Measurements from ENCODE around the gene IL1RL2.
A peak's percentile ranks its signal among the peaks of the same experiment; 100 is the strongest.

Gene IL1RL2

GRCh38 chr2:102262216-102263129, 75.7 kb downstream of the IL1RL2 start:
- intact Hi-C loops (cut with DNase I): no loop called here
- no peak for DNase-seq

DNA sequence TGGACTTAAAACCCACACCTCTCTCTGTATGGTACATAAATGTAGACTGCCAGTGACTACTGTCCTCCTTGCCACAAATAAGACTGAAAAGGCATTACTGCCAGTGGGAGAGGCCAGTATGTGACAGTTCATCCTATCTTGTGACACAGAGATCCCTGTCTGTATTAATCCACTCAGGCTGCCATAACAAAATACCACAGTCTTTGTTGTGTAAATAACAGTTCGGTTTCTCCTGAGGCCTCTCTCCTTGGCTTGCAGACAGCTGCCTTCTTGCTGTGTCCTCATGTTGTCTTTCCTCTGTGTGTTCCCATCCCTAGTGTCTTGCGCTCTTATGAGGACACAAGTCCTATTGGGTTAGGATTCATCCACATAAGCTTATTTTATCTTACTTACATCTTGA, 78.1 kb downstream of the IL1RL2 start:
- no peak for DNase-seq
- intact Hi-C loops (cut with DNase I): no loop called here

DNA sequence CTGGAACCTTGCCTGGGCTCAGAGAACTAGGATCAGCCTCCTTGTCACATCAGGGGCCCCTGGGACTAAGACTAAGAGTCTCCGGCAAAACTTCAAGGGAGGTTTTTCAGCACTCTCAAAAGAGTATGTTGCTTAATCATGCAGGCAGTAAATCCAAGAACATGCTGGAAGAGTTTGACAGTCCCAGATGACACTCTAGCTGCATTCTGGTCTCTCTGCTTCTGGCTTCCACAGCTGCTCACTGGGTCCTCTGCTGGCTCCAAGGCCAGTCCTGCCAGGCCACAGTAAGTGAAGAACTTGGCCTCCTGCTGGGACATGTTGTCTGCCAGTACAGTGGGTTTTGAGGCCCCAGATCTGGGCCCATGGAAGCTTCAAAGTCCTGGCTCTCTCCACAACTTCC, 79.4 kb downstream of the IL1RL2 start:
- intact Hi-C loops (cut with DNase I): no loop called here
- DNase-seq: no peak

GRCh38 chr2:102267774-102268173, 81.0 kb downstream of the IL1RL2 start:
- intact Hi-C loops (cut with DNase I): no loop called here
- peak in 1 of 10 donors; percentile 78 for DNase-seq

GRCh38 chr2:102268510-102269199, 81.8 kb downstream of the IL1RL2 start:
- intact Hi-C loops (cut with DNase I): no loop called here
- no peak for DNase-seq

DNA sequence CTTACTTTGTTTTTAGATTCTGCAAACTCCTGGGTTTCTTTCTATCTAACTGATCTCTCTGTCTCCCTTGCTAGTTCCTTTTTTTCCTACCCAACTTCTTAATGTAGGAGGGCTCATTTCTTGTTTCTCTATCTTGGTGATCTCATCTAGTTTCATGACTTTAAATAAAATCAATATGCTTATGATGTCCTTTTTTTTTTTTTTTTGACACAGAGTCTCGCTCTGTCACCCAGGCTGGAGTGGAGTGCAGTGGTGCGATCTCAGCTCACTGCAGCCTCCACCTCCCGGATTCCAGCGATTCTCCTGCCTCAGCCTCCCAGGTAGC, 82.3 kb downstream of the IL1RL2 start:
- intact Hi-C loops (cut with DNase I): no loop called here

DNA sequence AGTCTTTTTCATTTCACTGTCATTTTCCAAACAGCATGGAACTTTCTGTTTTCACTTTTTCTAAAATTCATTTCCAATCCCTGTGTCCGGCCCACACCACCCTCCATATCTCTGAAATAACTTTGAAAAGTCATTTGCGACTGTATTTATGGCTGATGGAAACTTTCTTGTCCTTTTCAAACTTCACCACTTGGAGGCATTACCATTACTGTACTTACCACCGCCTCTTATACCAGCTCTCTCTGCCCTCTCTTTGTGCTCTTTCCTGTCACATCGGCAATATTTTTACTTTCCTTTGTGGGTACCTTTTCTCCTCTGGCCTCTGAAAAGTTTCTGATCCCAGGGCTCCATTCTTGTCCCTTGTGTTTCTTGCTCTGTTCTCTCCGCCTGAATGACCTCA, 85.0 kb downstream of the IL1RL2 start:
- intact Hi-C loops (cut with DNase I): no loop called here
- no peak for DNase-seq

More for the DNA sequence above, 82.3 kb downstream of the IL1RL2 start:
- no peak for DNase-seq

DNA sequence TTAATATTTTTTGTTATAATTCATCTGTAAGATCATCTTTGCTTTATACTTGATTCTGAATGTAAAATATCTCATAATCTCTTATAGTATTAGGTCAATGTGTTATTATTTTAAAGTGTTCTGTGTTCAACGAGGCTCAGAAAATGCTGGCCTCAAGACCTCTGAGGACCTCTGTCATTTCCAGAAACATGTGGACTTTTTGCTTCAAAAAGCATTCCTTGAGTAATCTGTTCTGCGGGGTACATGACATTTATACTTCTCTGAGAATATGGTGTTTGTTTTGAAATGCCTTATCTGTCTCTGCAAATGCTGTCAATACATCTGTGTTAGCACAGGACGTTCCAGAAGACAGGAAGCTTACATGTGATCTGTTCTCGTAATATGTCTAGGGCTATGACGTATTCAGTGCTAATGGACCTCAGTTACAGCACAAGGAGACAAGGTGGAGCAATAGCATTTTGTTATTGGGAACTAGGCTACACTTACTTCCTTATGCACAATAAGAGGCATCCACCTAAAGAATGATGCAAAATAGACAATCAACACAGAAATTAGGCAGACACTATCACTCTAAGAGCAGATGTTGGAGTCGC, 86.9 kb downstream of the IL1RL2 start:
- intact Hi-C loops (cut with DNase I): no loop called here
- no peak for DNase-seq

DNA sequence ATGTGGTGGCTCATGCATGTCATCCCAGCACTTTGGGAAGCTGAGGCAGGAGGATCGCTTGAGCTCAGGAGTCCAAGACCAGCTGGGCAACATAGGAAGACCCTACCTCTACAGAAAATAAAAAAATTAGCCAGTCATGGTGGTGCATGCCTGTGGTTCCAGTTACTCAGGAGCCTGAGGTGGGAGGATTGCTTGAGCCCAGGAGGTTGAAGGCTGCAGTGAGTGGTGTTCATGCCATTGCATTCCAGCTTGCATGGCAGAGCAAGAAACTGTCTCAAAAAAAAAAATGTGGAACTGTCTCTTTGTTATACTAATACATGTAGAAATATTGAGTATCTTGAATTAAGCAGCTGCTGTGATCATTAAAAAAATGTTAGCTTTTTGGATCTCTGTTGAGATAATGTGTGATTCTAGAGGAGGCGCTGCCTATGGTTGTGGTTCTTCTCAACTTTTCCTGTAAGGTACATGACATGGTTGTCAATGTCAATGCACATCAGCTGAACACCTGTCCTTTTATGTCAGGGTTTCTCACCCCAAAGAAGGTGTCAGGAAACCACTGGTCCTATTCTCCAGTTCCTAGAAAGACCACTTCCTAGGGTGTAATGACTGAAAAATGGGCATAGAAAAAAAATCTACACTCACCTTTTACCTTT, 89.9 kb downstream of the IL1RL2 start:
- intact Hi-C loops (cut with DNase I): no loop called here
- DNase-seq: no peak

DNA sequence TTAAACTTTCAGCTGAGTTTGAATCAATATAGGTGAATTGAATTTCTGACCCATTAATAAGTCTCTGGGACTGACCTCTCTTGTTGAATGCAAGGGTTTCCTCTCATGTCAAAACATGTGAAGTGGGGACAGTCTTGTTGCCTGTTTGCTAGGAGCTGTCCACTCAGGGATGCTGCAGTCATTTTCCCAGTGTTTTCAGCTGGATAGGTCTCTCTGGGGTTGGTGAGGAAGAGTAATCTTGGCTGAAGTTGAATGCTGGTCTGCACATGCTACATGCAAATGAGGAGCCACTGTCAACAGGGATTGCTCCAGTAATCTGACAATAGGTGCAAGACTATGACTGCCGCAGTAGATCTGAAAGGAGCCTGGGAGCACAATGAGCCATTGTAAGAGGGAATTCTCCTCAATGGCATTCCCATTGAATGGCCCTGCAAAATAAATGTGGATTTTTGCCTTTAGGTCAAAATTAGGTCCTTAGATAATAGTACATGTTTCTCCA, 90.4 kb downstream of the IL1RL2 start:
- intact Hi-C loops (cut with DNase I): no loop called here
- no peak for DNase-seq

DNA sequence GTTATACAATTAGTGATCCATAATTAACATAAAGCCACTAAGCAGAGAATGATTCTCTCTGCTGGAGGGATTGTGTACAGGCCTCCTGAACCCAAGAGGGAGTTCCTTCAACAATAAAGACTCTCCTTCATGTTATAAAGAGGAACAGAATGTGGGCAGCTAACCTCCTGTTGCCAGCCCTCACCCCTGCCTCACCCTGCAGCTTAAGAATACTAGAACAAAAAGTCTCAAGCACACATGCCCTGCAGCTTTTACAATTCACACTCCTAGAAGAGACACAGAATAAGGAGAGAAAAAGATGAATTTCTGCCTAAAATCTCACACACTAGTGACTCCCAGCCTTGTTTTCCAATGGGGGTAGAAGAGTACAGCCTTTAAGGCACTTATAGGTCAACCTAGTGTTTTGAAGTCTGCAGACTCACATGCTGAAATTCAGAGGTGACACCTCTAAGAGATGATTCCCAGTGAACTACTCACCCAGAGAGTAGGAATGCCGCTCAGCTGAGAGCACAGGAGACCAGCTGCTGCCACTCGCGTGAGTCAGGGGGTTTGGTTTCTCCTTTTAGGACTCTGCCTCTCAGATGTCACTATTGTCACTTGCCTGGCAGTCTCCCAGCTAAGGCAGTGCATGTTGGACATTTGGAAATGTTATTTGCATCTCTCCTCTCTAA, 92.0 kb downstream of the IL1RL2 start:
- intact Hi-C loops (cut with DNase I): no loop called here
- DNase-seq: no peak

DNA sequence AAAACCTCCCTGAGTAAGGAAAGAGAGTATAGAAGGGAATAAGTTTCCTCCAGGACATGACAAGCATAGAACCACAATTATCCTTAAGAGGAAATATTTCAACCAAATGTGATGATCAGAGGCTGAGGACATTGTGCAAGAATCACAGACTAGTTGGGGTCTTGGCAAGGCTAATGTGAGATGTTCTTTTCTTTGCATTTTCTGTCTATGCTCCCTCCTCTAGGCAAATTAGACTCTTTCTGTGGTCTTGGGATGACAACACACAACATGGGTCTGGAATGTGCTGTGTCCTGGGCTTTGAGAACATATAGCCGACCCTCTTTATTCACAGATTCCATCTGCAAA, 92.5 kb downstream of the IL1RL2 start:
- DNase-seq: no peak
- intact Hi-C loops (cut with DNase I): no loop called here

DNA sequence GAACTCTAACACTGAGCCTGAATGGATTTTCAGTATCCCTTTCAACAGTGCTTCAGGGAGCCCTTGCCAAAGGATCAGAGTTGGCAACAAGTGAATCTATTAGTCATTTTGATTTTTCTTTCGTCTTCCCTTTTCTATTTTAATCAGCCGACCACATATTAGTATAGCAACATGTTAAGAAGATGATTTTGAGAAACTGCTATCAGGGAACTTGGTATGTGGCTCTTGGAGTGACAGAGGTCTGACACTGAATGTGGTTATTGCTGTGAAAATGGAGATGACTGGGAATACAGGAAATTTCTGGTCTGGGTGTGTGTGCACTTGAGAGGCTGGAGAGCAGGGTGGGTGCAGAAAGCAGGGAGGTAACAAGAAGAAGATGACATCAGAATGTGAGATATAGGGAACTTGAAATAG, 95.9 kb downstream of the IL1RL2 start:
- intact Hi-C loops (cut with DNase I): no loop called here
- no peak for DNase-seq

DNA sequence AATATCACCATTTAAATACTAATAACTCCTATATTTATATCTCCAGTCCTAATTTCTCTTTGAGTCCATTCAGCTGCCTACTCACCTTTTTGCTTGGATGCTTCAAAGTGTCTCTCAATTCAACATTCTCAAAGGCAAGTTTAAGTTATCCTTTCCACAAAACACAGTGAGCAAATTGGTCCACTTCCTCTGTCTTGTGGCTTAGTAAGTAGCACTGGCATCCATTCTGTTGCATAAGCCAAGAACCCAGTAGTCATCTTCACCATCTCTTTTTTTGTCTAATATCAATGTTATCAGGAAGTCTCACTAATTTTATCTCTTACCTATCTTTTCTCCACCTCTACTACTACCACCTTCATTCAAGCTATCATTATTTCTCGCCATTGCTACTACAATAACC, 97.2 kb downstream of the IL1RL2 start:
- no peak for DNase-seq

GRCh38 chr2:102284611-102285010, 97.8 kb downstream of the IL1RL2 start:
- DNase-seq: no peak
- intact Hi-C loops (cut with DNase I): no loop called here

More for the DNA sequence above, 97.2 kb downstream of the IL1RL2 start:
- intact Hi-C loops (cut with DNase I): no loop called here

GRCh38 chr2:102285368-102285767, 98.5 kb downstream of the IL1RL2 start:
- intact Hi-C loops (cut with DNase I): no loop called here
- no peak for DNase-seq

DNA sequence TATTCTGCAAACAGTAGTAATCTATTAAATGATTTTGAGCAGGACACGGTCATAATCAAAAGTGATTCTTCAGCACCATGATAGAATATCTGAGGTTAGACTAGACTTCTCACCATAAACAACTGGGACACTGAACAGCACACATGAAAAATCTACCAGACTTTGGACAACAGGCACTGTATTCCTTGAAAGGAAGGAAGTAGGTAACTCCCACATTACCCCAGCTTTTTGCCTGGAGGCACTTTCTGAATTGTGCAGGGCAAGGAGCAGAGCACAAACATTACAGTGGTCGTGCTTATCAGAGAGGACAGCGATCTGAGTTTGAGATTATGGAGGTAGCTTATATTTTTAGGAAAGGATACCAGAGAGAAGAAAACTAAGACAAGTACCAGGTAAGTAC, 99.2 kb downstream of the IL1RL2 start:
- intact Hi-C loops (cut with DNase I): no loop called here
- DNase-seq: no peak

DNA sequence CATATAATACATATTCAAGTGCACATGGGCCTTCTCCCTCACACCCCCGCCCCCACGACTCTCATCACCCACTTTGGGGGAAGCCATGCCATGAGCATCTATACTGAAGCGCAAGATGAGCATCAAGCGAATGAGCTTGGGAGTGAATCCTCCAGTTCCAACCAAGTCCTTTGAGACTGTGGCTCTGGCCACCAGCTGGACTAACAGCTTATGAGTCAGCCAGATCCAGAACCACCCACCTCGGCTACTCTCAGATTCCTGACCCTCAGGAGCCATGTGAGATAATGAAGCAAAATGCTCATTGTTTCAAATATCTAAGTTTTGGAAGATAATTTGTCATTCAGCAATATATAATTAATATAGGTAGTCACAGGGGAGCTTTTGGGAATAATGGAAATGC, 102.3 kb downstream of the IL1RL2 start:
- intact Hi-C loops (cut with DNase I): no loop called here
- no peak for DNase-seq

All from posterior cingulate gyrus (tissue), 11 donors.